Neural cell (in vitro differentiated cells): Measurements from ENCODE around the gene DIRAS1.

Source experiments
- EP300 ChIP-seq: fragments of 450-650 bp; conservative IDR thresholded peaks from 2 replicates; pipeline ENCODE4 v1.6.1; 2014; ENCODE audit warnings: antibody characterized with exemption, mild to moderate bottlenecking, moderate library complexity; ENCODE audit not compliant: poor library complexity, severe bottlenecking
- EZH2 ChIP-seq: fragments of 200-600, 300-800 bp; shearing (Covaris generic), sonication (generic); IDR thresholded peaks from 2 replicates; pipeline ENCODE4 v1.6.1; 2014; ENCODE audit warnings: antibody characterized with exemption, low read length, borderline replicate concordance, mild to moderate bottlenecking; ENCODE audit not compliant: insufficient read depth, poor library complexity, severe bottlenecking
- MXI1 ChIP-seq: fragments of 450-650 bp; conservative IDR thresholded peaks from 2 replicates; pipeline ENCODE4 v1.6.1; 2014; ENCODE audit warnings: antibody characterized with exemption, mild to moderate bottlenecking; ENCODE audit not compliant: poor library complexity, severe bottlenecking
- POLR2AphosphoS5 ChIP-seq: IDR thresholded peaks from 2 replicates; pipeline ENCODE4 v1.6.1; 2012
- RAD21 ChIP-seq: fragments of 450-650 bp; conservative IDR thresholded peaks from 2 replicates; pipeline ENCODE4 v1.6.1; 2014; ENCODE audit warnings: antibody characterized with exemption, mild to moderate bottlenecking, moderate library complexity
- SMC3 ChIP-seq: fragments of 450-650 bp; conservative IDR thresholded peaks from 2 replicates; pipeline ENCODE4 v1.6.1; 2014; ENCODE audit warnings: antibody characterized with exemption, mild to moderate bottlenecking, moderate library complexity; ENCODE audit not compliant: poor library complexity
- TAF1 ChIP-seq: IDR thresholded peaks from 2 replicates; pipeline ENCODE4 v1.6.1; 2012; ENCODE audit warnings: low read depth
- TF ChIP-seq, protein P1 (sequence below): fragments of 450-650 bp; IDR thresholded peaks from 2 replicates; pipeline ENCODE4 v1.5.1; 2014; ENCODE audit warnings: antibody characterized with exemption, mild to moderate bottlenecking, moderate library complexity; ENCODE audit not compliant: poor library complexity, severe bottlenecking
- TF ChIP-seq, protein P2 (sequence below): IDR thresholded peaks from 2 replicates; pipeline ENCODE4 v1.6.1; 2012; ENCODE audit warnings: borderline replicate concordance

DNA sequence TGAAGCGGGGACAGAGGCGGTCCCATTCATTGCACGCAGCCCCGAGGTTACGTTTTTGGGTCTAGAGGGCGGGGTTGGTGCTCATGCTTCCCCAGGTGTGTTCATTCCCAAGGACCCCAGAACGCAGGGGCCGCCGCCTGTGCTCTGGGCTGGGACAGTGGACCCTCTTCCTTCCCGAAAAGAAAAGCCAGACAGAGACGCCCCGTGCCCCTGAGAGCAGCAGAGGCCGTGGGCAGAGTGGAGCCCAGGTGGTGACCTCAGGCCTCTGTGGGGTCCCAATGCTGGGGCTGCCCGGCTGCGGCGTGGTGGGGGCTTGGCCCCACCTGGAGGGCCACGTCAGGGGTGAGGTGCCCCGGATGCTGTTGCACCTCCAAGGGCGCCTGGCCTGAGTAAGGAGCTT, 46.5 kb upstream of the DIRAS1 start:
- TF ChIP-seq, protein P1, sequence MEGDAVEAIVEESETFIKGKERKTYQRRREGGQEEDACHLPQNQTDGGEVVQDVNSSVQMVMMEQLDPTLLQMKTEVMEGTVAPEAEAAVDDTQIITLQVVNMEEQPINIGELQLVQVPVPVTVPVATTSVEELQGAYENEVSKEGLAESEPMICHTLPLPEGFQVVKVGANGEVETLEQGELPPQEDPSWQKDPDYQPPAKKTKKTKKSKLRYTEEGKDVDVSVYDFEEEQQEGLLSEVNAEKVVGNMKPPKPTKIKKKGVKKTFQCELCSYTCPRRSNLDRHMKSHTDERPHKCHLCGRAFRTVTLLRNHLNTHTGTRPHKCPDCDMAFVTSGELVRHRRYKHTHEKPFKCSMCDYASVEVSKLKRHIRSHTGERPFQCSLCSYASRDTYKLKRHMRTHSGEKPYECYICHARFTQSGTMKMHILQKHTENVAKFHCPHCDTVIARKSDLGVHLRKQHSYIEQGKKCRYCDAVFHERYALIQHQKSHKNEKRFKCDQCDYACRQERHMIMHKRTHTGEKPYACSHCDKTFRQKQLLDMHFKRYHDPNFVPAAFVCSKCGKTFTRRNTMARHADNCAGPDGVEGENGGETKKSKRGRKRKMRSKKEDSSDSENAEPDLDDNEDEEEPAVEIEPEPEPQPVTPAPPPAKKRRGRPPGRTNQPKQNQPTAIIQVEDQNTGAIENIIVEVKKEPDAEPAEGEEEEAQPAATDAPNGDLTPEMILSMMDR: no peak
- TF ChIP-seq POLR2AphosphoS5: no peak
- no peak for TF ChIP-seq RAD21
- no peak for TF ChIP-seq EP300
- no peak for TF ChIP-seq SMC3
- TF ChIP-seq EZH2: no peak
- no peak for TF ChIP-seq TAF1
- TF ChIP-seq, protein P2, sequence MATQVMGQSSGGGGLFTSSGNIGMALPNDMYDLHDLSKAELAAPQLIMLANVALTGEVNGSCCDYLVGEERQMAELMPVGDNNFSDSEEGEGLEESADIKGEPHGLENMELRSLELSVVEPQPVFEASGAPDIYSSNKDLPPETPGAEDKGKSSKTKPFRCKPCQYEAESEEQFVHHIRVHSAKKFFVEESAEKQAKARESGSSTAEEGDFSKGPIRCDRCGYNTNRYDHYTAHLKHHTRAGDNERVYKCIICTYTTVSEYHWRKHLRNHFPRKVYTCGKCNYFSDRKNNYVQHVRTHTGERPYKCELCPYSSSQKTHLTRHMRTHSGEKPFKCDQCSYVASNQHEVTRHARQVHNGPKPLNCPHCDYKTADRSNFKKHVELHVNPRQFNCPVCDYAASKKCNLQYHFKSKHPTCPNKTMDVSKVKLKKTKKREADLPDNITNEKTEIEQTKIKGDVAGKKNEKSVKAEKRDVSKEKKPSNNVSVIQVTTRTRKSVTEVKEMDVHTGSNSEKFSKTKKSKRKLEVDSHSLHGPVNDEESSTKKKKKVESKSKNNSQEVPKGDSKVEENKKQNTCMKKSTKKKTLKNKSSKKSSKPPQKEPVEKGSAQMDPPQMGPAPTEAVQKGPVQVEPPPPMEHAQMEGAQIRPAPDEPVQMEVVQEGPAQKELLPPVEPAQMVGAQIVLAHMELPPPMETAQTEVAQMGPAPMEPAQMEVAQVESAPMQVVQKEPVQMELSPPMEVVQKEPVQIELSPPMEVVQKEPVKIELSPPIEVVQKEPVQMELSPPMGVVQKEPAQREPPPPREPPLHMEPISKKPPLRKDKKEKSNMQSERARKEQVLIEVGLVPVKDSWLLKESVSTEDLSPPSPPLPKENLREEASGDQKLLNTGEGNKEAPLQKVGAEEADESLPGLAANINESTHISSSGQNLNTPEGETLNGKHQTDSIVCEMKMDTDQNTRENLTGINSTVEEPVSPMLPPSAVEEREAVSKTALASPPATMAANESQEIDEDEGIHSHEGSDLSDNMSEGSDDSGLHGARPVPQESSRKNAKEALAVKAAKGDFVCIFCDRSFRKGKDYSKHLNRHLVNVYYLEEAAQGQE: no peak
- TF ChIP-seq MXI1: no peak
